Activated CD8-positive, alpha-beta memory T cell treated with anti-CD3 and anti-CD28 coated beads, Interleukin-2, amount 50 U/mL, for 1 hour (primary cell): ENCODE results near the gene C16orf86.

Source experiments
- DNase-seq: peaks from one replicate; pipeline ENCODE4 v3.0.0-alpha.2; 2020; ENCODE audit errors: extremely low read depth

The C16orf86 gene

DNA sequence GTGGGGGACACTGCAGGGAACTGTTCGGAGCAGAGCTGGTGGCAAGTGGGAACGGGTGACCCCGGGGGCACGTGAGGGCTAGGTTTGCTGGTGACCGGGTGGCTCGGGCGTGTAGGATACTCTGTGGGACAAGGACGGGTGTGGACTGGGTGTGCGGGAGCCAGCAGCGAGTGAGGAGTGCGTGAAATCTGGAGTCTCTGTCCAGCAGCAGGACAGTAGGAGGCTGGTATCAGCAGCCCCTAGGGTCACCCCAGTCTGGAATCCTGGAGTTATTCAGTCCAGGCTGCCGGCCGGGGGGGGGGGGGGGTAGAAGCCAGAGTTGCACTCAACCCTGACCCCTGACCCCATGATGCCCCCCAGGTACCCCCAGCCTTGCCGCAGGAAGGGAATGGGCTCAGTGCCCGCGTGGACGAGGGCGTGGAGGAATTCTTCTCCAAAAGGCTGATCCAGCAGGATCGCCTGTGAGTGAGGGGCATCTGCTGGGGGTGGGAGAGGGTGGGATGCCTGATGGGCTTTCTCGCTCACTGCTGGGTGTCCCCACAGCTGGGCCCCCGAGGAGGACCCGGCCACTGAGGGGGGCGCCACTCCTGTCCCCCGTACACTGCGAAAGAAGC is 12.7 kb upstream of the C16orf86 start:
- no peak for DNase-seq

DNA sequence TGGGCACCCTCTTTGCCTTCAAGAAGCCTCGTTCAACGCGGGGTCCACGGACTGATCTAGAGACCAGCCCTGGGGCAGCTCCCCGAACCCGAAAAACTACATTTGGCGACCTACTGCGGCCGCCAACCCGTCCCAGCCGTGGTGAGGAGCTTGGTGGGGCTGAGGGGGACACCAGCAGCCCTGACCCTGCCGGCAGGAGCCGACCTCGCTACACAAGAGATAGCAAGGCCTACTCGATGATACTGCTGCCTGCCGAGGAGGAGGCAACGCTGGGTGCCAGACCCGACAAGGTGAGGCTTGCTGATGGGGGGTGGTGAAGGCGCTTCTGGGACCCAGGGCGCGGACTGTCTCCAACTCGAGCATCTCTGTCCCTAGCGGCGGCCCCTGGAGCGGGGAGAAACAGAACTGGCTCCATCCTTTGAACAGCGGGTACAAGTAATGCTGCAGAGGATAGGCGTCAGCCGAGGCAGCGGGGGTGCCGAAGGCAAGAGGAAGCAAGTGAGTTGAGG is 12.2 kb upstream of the C16orf86 start:
- DNase-seq, result no peak

- no peak for DNase-seq
Measured at GRCh38 chr16:67655363-67655762, 11.3 kb upstream of the C16orf86 start.

DNA sequence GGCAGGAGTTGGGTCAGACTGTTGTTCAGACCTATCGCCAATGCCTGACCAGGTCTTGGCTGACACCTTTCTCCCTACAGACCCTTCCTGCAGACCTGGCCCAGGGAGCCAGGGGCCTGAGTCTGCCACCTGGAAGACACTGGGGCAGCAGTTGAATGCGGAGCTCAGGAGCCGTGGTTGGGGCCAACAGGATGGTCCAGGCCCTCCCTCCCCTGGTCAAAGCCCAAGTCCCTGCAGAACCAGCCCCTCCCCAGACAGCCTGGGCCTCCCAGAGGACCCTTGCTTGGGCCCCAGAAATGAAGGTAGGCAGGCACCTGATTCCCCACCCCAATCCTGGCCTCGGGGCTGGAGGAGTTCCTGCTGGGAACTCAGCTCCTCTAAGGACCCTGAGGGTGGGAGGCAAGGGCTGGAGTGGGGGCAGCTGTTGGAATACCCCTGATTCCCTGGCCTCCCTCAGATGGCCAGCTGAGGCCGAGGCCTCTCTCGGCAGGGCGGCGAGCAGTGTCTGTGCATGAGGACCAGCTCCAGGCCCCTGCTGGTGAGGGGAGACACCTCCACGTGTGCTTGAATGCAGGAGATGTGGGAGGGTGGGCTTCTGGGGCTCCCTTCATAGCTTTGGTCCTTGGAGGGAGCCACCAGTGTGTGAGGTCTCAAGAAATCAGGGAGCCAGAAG is 10.1 kb upstream of the C16orf86 start:
- DNase-seq, result no peak

DNA sequence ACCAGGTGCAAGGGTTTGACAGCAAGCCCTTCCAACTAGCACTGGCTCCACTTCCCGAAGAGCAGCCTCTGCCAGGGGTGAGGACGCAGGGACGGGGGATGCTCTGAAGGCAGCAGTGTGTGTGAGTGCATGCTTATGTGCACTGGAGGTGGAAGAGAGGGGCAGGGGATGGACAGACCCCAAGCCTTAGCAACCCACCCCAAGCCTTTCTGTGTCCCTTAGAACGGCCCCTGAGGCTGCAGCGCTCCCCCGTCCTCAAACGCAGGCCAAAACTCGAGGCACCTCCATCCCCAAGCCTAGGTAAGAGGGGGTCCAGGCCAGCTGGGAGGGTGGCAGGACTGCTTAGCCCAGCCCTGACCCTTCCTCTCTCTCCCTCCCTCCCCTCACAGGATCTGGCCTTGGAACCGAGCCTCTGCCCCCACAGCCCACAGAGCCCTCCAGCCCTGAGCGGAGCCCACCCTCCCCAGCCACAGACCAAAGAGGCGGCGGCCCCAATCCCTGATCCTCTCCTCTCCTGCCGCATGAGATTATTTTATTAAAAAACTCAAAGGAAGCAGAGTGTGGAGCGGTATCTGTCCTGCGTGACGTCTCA is 9.5 kb upstream of the C16orf86 start:
- DNase-seq, result no peak

GRCh38 chr16:67657751-67658518 is 8.7 kb upstream of the C16orf86 start:
- no peak for DNase-seq

DNA sequence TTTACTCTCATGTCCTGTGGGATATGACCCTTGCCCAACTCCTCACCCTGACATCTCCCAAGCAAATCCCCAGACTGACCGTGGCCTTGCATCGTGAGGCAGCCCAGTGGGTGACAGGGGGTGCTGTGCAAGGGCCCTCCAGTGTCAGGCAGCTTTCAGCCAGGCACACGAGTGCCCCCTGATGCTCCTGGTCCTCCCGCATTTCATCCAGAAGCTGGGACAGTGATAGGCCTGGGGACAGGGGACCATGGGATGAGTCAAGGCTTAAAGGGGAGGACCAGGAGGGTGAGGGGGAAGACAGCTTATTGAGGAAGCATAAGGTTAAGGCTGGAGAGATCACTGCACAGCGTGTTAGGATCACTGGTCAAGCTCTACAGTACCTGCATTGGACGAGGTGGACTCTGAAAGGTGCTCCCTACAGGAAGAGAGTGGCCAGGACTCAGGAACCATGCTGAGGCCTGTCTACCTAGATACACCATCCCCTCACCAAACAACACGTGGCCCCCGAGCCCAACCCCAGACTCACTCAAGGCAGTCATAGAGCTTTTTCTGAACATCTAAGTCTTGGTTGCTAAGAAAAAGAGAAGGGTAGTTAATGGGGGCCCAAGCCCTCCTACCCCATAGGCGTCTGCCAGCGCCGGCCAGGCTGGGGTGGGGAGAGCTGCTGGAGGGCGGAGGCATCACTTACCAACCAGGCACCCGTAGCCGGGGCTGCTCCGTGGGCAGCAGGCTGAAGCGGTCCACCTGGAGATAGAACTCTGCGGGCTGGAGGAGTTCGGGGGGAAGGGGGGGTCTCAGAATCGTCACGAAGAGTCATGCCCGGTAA is 7.6 kb upstream of the C16orf86 start:
- no peak for DNase-seq

GRCh38 chr16:67659675-67660563 is 6.7 kb upstream of the C16orf86 start, which contains the start of gene ACD:
ACD (minus strand) TSS chr16:67660260; CDS start chr16:67660220, 40 bp downstream.
- peak; percentile 74 for DNase-seq

GRCh38 chr16:67660564-67661028 is 6.0 kb upstream of the C16orf86 start, which contains the start of gene PARD6A:
PARD6A (plus strand) TSS chr16:67660960; CDS start chr16:67661039, 79 bp downstream.
- DNase-seq, result peak; percentile 89

DNA sequence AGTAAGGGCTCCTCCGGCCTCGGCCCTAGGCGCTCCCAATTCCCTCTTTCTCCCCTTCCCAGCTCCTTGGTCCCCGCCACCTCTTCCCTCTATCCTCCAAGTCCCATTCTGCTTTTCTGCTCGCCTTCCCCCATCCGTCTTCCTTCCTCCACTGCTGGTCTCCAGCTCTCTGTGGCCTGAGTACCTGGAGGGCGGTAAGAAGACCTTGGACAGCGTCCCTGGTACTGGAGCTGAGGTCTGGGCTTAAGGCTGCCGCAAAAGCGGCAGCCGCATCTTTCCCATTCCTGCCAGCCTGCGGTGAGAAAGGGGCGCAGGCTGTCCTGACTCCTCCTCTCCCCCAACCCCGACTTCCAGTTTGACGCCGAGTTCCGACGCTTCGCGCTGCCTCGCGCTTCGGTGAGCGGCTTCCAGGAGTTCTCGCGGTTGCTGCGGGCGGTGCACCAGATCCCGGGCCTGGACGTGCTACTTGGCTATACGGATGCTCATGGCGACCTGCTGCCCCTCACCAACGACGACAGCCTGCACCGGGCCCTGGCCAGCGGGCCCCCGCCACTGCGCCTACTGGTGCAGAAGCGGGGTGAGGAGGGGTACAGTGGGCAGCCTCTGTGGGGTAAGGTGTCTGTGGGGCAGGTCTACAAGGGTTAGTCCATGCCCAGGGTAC is 5.4 kb upstream of the C16orf86 start:
- DNase-seq, result no peak

- no peak for DNase-seq
Measured at GRCh38 chr16:67661886-67662652, 4.5 kb upstream of the C16orf86 start.

GRCh38 chr16:67662653-67663010 is 4.0 kb upstream of the C16orf86 start:
- DNase-seq, result no peak

GRCh38 chr16:67663151-67663876 is 3.3 kb upstream of the C16orf86 start:
- DNase-seq, result no peak

DNA sequence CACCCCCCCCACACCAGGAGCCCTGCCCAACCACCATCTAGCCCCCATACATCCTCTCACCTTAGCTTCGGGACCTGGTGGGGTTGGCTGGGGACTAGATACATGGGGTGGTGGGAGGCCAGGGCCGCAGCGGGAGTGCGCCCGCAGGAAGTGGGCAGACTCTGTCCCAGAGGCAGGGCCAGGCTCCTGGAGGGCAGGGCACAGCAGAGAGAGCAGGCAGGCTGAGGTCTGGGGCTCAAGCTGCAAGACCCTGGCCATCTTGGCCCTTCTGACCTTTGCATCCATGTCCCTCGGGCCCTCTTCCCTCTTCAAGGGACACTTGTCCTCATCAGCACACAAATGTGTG is 2.8 kb upstream of the C16orf86 start:
- no peak for DNase-seq

DNA sequence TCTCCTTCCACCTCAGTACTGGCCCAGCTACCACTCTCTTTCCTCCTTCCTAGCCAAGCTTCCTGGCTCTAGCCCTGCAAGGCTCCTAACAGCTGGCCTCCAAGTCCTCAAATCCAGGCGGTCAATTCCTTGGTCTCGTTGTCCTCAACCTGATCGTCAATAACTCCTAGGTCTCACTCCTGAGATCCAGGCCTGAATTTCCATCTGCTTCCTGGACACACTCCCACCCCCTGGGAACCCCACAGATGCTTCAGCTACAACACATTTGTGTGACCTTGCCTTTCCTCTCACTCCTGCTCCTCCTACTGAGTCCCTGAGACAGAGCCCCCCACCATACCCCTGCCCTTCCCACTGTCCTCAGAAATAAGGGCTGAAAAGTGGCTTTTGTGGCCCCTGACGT is 2.4 kb upstream of the C16orf86 start:
- no peak for DNase-seq

GRCh38 chr16:67664871-67665270 is 1.7 kb upstream of the C16orf86 start:
- DNase-seq, result no peak

- no peak for DNase-seq
Measured at GRCh38 chr16:67665598-67665997, 1.0 kb upstream of the C16orf86 start.

- no peak for DNase-seq
Measured at GRCh38 chr16:67666032-67666551, 522 bp upstream of the C16orf86 start.
